ENCODE data around the gene B4GALT6. TPM values are rescaled to one million over a fixed set of nuclear protein-coding genes. Genes with fewer than 3 reads are reported as not detected.

Gene B4GALT6
- total RNA-seq, 1 experiment from 2014 or later, result 16.1 TPM

- TF ChIP-seq, protein P1, sequence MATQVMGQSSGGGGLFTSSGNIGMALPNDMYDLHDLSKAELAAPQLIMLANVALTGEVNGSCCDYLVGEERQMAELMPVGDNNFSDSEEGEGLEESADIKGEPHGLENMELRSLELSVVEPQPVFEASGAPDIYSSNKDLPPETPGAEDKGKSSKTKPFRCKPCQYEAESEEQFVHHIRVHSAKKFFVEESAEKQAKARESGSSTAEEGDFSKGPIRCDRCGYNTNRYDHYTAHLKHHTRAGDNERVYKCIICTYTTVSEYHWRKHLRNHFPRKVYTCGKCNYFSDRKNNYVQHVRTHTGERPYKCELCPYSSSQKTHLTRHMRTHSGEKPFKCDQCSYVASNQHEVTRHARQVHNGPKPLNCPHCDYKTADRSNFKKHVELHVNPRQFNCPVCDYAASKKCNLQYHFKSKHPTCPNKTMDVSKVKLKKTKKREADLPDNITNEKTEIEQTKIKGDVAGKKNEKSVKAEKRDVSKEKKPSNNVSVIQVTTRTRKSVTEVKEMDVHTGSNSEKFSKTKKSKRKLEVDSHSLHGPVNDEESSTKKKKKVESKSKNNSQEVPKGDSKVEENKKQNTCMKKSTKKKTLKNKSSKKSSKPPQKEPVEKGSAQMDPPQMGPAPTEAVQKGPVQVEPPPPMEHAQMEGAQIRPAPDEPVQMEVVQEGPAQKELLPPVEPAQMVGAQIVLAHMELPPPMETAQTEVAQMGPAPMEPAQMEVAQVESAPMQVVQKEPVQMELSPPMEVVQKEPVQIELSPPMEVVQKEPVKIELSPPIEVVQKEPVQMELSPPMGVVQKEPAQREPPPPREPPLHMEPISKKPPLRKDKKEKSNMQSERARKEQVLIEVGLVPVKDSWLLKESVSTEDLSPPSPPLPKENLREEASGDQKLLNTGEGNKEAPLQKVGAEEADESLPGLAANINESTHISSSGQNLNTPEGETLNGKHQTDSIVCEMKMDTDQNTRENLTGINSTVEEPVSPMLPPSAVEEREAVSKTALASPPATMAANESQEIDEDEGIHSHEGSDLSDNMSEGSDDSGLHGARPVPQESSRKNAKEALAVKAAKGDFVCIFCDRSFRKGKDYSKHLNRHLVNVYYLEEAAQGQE (IDR thresholded peaks at IDR 0.05; ENCODE audit: low read depth), result no peak
- TF ChIP-seq, protein P2, sequence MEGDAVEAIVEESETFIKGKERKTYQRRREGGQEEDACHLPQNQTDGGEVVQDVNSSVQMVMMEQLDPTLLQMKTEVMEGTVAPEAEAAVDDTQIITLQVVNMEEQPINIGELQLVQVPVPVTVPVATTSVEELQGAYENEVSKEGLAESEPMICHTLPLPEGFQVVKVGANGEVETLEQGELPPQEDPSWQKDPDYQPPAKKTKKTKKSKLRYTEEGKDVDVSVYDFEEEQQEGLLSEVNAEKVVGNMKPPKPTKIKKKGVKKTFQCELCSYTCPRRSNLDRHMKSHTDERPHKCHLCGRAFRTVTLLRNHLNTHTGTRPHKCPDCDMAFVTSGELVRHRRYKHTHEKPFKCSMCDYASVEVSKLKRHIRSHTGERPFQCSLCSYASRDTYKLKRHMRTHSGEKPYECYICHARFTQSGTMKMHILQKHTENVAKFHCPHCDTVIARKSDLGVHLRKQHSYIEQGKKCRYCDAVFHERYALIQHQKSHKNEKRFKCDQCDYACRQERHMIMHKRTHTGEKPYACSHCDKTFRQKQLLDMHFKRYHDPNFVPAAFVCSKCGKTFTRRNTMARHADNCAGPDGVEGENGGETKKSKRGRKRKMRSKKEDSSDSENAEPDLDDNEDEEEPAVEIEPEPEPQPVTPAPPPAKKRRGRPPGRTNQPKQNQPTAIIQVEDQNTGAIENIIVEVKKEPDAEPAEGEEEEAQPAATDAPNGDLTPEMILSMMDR (IDR thresholded peaks at IDR 0.05 in 2 of 3, conservative IDR thresholded peaks at IDR 0.05 in 1 of 3; ENCODE audit: borderline replicate concordance in 1 of 3, insufficient read depth in 1 of 3, low read depth in 2 of 3, low read length in 2 of 3), result no peak
Observed at GRCh38 chr18:31656754-31657153, 27.6 kb downstream of the B4GALT6 start (continued).

DNA sequence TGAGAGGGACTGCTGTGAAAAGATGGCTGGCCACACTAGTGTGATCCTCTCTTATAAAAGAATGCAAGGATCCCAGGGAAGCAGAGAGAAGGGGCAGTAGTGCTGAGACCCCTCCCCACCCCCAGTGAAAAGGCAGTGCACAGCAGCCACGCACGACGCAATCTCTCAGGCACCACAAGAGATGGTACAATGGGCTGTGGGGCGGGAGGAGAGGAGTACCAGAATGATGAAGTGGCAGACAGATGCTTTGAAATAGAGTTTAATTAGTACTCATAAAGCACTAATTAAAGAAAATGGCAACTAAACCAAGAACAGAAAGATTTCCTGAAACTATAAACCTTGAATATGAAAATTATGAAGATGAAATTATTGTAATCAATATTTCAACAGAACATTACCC lies 29.0 kb downstream of the B4GALT6 start:
- Histone ChIP-seq H3K27ac (ENCODE audit: low read depth, low read length) (no peak overlapping the region), H4K20me1 (ENCODE audit: insufficient read depth) (no peaks in the 10 kb centered on the region), H2AFZ (ENCODE audit: low read depth, low read length, poor library complexity, severe bottlenecking) (no peak overlapping the region), H3K27me3 (ENCODE audit: insufficient read depth, low read length) (no peaks in the 10 kb centered on the region), H3K9ac (ENCODE audit: low read length) (no peak overlapping the region), H3K4me1 (ENCODE audit: control insufficient read depth in 1 of 2, insufficient read depth in 2 of 2, low read length in 2 of 2) (peaks cover 0 to 6% of the 10 kb centered on the region in 2 experiments; a peak in 1 of 4 replicates), H3K36me3 (ENCODE audit: control insufficient read depth in 1 of 2, insufficient read depth in 2 of 2, low read length in 2 of 2) (no peaks in the 10 kb centered on the region), H3K4me2 (ENCODE audit: low read length) (no peak overlapping the region), H3K79me2 (ENCODE audit: insufficient read depth, low read length) (no peaks in the 10 kb centered on the region), H3K4me3 (replicated peaks in 1 of 2; ENCODE audit: low read depth in 1 of 2, low read length in 2 of 2) (no peak overlapping the region), H3K9me2 (ENCODE audit: insufficient read depth) (no peaks in the 10 kb centered on the region), H3K9me3 (ENCODE audit: control insufficient read depth in 1 of 2, insufficient read depth in 1 of 2, low read depth in 1 of 2, low read length in 2 of 2) (no peaks in the 10 kb centered on the region)
- RAD21 ChIA-PET (ENCODE audit: low non-redundant PET in 1 of 2, low total read pairs in 2 of 2, uncharacterized antibody in 2 of 2, unreplicated experiment in 2 of 2), result no interaction called here
- CTCF ChIA-PET, result no interaction called here
- TF ChIP-seq TCF7L2 (IDR thresholded peaks at IDR 0.05; ENCODE audit: borderline replicate concordance, extremely low read depth, insufficient read depth, insufficient read length), result no peak
- no peak for TF ChIP-seq ELF1 (IDR thresholded peaks at IDR 0.05; ENCODE audit: borderline replicate concordance, low read depth)
- TF ChIP-seq, protein P1 (IDR thresholded peaks at IDR 0.05; ENCODE audit: low read depth), result no peak
- TF ChIP-seq ZFX (IDR thresholded peaks at IDR 0.05), result no peak
- no peak for TF ChIP-seq EZH2 (IDR thresholded peaks at IDR 0.05)
- ATAC-seq (no peak), DNase-seq (ENCODE audit: low read depth, low spot score) (no peak)
- BruUV-seq (replicated peaks), result no TSS peak
- intact Hi-C loops (cut with micrococcal nuclease), result no loop called here
- POLR2A ChIA-PET, result no interaction called here
